H9 (cell line): ENCODE data around the gene HSPH1. TPM values are rescaled to one million over a fixed set of nuclear protein-coding genes. Genes with fewer than 3 reads are reported as not detected.

Experiments used
- DNase-seq: peaks from one replicate; pipeline ENCODE4 v3.0.0-alpha.2; 2017
- H2AFZ ChIP-seq: one replicate; pipeline ENCODE4 v1.6.1; 2013; ENCODE audit warnings: mild to moderate bottlenecking, low read length, control low read depth, moderate library complexity
- H2AK5ac ChIP-seq: 2 replicates; pipeline ENCODE4 v1.6.1; 2013; ENCODE audit warnings: low read length, control low read depth, mixed read lengths; ENCODE audit not compliant: insufficient read length
- H2BK120ac ChIP-seq: one replicate; pipeline ENCODE4 v1.6.1; 2013; ENCODE audit warnings: low read depth, mild to moderate bottlenecking, low read length, control low read depth, inconsistent platforms; ENCODE audit not compliant: poor library complexity, severe bottlenecking
- H2BK12ac ChIP-seq: 2 replicates; pipeline ENCODE4 v1.6.1; 2013; ENCODE audit warnings: low read length, control low read depth, mixed read lengths, low read depth; ENCODE audit not compliant: insufficient read length
- H2BK15ac ChIP-seq: 2 replicates; pipeline ENCODE4 v1.6.1; 2013; ENCODE audit warnings: low read depth, low read length, control low read depth
- H2BK20ac ChIP-seq: one replicate; pipeline ENCODE4 v1.6.1; 2013; ENCODE audit warnings: low read depth, mild to moderate bottlenecking, low read length, control low read depth, inconsistent platforms; ENCODE audit not compliant: poor library complexity, severe bottlenecking
- H2BK5ac ChIP-seq: 2 replicates; pipeline ENCODE4 v1.6.1; 2013; ENCODE audit warnings: low read length, control low read depth, mixed read lengths; ENCODE audit not compliant: insufficient read length
- H3K14ac ChIP-seq: 2 replicates; pipeline ENCODE4 v1.6.1; 2013; ENCODE audit warnings: low read length, control low read depth; ENCODE audit not compliant: insufficient read depth
- H3K18ac ChIP-seq: 2 replicates; pipeline ENCODE4 v1.6.1; 2013; ENCODE audit warnings: low read depth, mild to moderate bottlenecking, mixed read lengths, low read length, control low read depth; ENCODE audit not compliant: insufficient read length
- H3K23ac ChIP-seq: 2 replicates; pipeline ENCODE4 v1.6.1; 2013; ENCODE audit warnings: low read length, control low read depth, mixed read lengths, low read depth; ENCODE audit not compliant: insufficient read length
- H3K23me2 ChIP-seq: 2 replicates; pipeline ENCODE4 v1.6.1; 2013; ENCODE audit warnings: low read depth, mild to moderate bottlenecking, mixed read lengths, low read length, control low read depth; ENCODE audit not compliant: insufficient read length, poor library complexity, severe bottlenecking
- H3K27ac ChIP-seq: 2 replicates; pipeline ENCODE4 v1.5.1; 2013; ENCODE audit warnings: low read length, control low read depth, mixed read lengths, low read depth; ENCODE audit not compliant: insufficient read length
- H3K27me3 ChIP-seq: 2 replicates; pipeline ENCODE4 v1.6.1; 2013; ENCODE audit warnings: low read length, control low read depth, inconsistent platforms; ENCODE audit not compliant: insufficient read depth
- H3K4ac ChIP-seq: 2 replicates; pipeline ENCODE4 v1.6.1; 2013; ENCODE audit warnings: low read depth, mild to moderate bottlenecking, control low read depth, inconsistent platforms, low read length, moderate library complexity
- H3K4me1 ChIP-seq: 2 replicates; pipeline ENCODE4 v1.6.1; 2013; ENCODE audit warnings: low read length, control low read depth, inconsistent platforms; ENCODE audit not compliant: insufficient read depth
- H3K4me2 ChIP-seq: 2 replicates; pipeline ENCODE4 v1.6.1; 2013; ENCODE audit warnings: low read length, control low read depth, mixed read lengths; ENCODE audit not compliant: insufficient read length, insufficient read depth
- H3K56ac ChIP-seq: 2 replicates; pipeline ENCODE4 v1.6.1; 2013; ENCODE audit warnings: low read depth, mild to moderate bottlenecking, mixed read lengths, low read length, control low read depth; ENCODE audit not compliant: insufficient read length
- H3K79me1 ChIP-seq: 2 replicates; pipeline ENCODE4 v1.6.1; 2013; ENCODE audit warnings: low read depth, mild to moderate bottlenecking, moderate library complexity, low read length, control low read depth, inconsistent platforms; ENCODE audit not compliant: insufficient read depth, poor library complexity, severe bottlenecking
- H3K79me2 ChIP-seq: 2 replicates; pipeline ENCODE4 v1.6.1; 2013; ENCODE audit warnings: low read length, control low read depth, inconsistent platforms; ENCODE audit not compliant: insufficient read depth
- H3K9ac ChIP-seq: 2 replicates; pipeline ENCODE4 v1.6.1; 2013; ENCODE audit warnings: low read length, control low read depth, mixed read lengths; ENCODE audit not compliant: insufficient read length; ENCODE audit errors: extremely low read depth
- H3K9me3 ChIP-seq: one replicate; pipeline ENCODE4 v1.6.1; 2013; ENCODE audit warnings: low read depth, low read length, inconsistent platforms; ENCODE audit not compliant: control insufficient read depth
- H3T11ph ChIP-seq: one replicate; pipeline ENCODE4 v1.6.1; 2013; ENCODE audit warnings: mild to moderate bottlenecking, low read length, control low read depth, inconsistent platforms
- H4K20me1 ChIP-seq: one replicate; pipeline ENCODE4 v1.6.1; 2013; ENCODE audit not compliant: control insufficient read depth, insufficient read length, insufficient read depth
- H4K5ac ChIP-seq: 2 replicates; pipeline ENCODE4 v1.6.1; 2013; ENCODE audit warnings: low read depth, mild to moderate bottlenecking, mixed read lengths, low read length, control low read depth; ENCODE audit not compliant: insufficient read length
- H4K8ac ChIP-seq: replicated peaks from 2 replicates; pipeline ENCODE4 v1.6.1; 2013; ENCODE audit warnings: low read length, control low read depth, mixed read lengths, low read depth; ENCODE audit not compliant: insufficient read length
- H4K91ac ChIP-seq: 2 replicates; pipeline ENCODE4 v1.6.1; 2013; ENCODE audit warnings: low read depth, mild to moderate bottlenecking, moderate library complexity, mixed read lengths, low read length, control low read depth; ENCODE audit not compliant: insufficient read length
- H3K27ac Mint-ChIP-seq, 3 experiments: 2 replicates in 2 of 3; 3 replicates in 1 of 3; pipeline ENCODE4 v1.8.0; 2020 to 2021; ENCODE audit warnings: mixed read lengths in 3 of 3, mild to moderate bottlenecking in 1 of 3, moderate library complexity in 1 of 3
- H3K27me3 Mint-ChIP-seq: 2 replicates; pipeline ENCODE4 v1.8.0; 2021; ENCODE audit warnings: low read depth, mild to moderate bottlenecking, moderate library complexity, mixed read lengths
- H3K36me3 Mint-ChIP-seq, 3 experiments: 2 replicates in 2 of 3; 3 replicates in 1 of 3; pipeline ENCODE4 v1.8.0; 2020 to 2021; ENCODE audit warnings: low read depth in 3 of 3, mixed read lengths in 3 of 3; ENCODE audit not compliant: insufficient read depth in 1 of 3
- H3K4me1 Mint-ChIP-seq, 2 experiments: 2 replicates each; pipeline ENCODE4 v1.8.0; 2020; ENCODE audit warnings: mixed read lengths in 2 of 2
- H3K4me3 Mint-ChIP-seq, 2 experiments: 2 replicates in 1 of 2; 3 replicates in 1 of 2; pipeline ENCODE4 v1.8.0; 2020 to 2021; ENCODE audit warnings: mild to moderate bottlenecking in 2 of 2, mixed read lengths in 2 of 2, moderate library complexity in 1 of 2
- H3K9me3 Mint-ChIP-seq, 2 experiments: 2 replicates in 1 of 2; 3 replicates in 1 of 2; pipeline ENCODE4 v1.8.0; 2020; ENCODE audit warnings: mild to moderate bottlenecking in 2 of 2, mixed read lengths in 2 of 2, moderate library complexity in 1 of 2
- CTCF ChIP-seq: fragments of 200-600 bp; sonication (generic); conservative IDR thresholded peaks from 3 replicates; pipeline ENCODE4 v1.8.0; 2021; ENCODE audit warnings: antibody characterized with exemption, mild to moderate bottlenecking
- WGBS: extraction: QIAGEN DNeasy Blood & Tissue Kit; methylation state at CpG from one replicate; pipeline ENCODE4 v1.1.7; 2013; ENCODE audit warnings: missing lambda C conversion rate, low lambda C conversion rate, mixed read lengths; ENCODE audit not compliant: insufficient read length; ENCODE audit errors: extremely low coverage; 5-methylcytosine and 5-hydroxymethylcytosine counted together
- total RNA-seq: library from RNA; stranded (reverse); gene quantifications from 2 replicates; pipeline ENCODE4 v1.2.1, GENCODE V29; 2021

HSPH1 gene
- total RNA-seq, 1 experiment from 2014 or later: 141 TPM

- Histone ChIP-seq H3K4me2 (no peak overlapping the region), H4K20me1 (no peaks in the 10 kb centered on the region), H3K18ac (no peak overlapping the region), H2AFZ (no peak overlapping the region), H3K9me3 (no peaks in the 10 kb centered on the region), H3K79me2 (no peaks in the 10 kb centered on the region), H3K4me1 (no peaks in the 10 kb centered on the region), H4K8ac (no peak overlapping the region), H3K23me2 (no peaks in the 10 kb centered on the region), H3T11ph (no peak overlapping the region), H2BK15ac (no peak overlapping the region), H3K27me3 (no peaks in the 10 kb centered on the region), H3K27ac (no peak overlapping the region), H3K23ac (no peak overlapping the region), H4K5ac (no peak overlapping the region), H3K9ac (no peak overlapping the region), H2BK12ac (no peak overlapping the region), H3K56ac (no peak overlapping the region), H3K79me1 (no peaks in the 10 kb centered on the region), H3K14ac (peak overlapping the region; percentile 10; the same call in 1 of the 2 replicates), H2BK20ac (no peak overlapping the region), H2AK5ac (no peak overlapping the region), H3K4ac (no peak overlapping the region), H2BK120ac (no peak overlapping the region), H4K91ac (no peak overlapping the region), H2BK5ac (no peak overlapping the region)
- Mint-ChIP-seq H3K27ac (peak overlapping the region; percentile 15 to 36 (median 19); a peak in 4 of 7 replicates), H3K4me1 (peaks cover 39 to 46% of the 10 kb centered on the region in 2 experiments), H3K36me3 (no peaks in the 10 kb centered on the region; a peak in 1 of 7 replicates), H3K27me3 (no peaks in the 10 kb centered on the region), H3K4me3 (no peak overlapping the region), H3K9me3 (no peaks in the 10 kb centered on the region)
- peak; percentile 39 for DNase-seq
- TF ChIP-seq CTCF: no peak
- WGBS: no CpG with 5 or more reads among the region's 8 CpGs
These were observed 47.6 kb upstream of the HSPH1 start for GRCh38 chr13:31209172-31209840.
